HG02798 (cell line): ENCODE measurements around the gene ATP8B1.
"Not testable (repeated sequence)": the region's sequence is repeated elsewhere in the genome, so short reads cannot be mapped to it uniquely, and the experiment has no call there.

Source experiments
- ATAC-seq: cut with Tn5 transposase; IDR thresholded peaks from one replicate; pipeline ENCODE4 v1.9.1; 2021; ENCODE audit warnings: mild to moderate bottlenecking; ENCODE audit not compliant: unreplicated experiment, poor library complexity

ATP8B1 gene

GRCh38 chr18:57683470-57683869, 119.6 kb downstream of the ATP8B1 start:
- no peak for ATAC-seq

- ATAC-seq, result no peak
Observed at GRCh38 chr18:57677262-57678211, 125.6 kb downstream of the ATP8B1 start.

GRCh38 chr18:57674891-57675290, 128.2 kb downstream of the ATP8B1 start:
- no peak for ATAC-seq

- no peak for ATAC-seq
Observed at GRCh38 chr18:57670046-57670445, 133.1 kb downstream of the ATP8B1 start.

- ATAC-seq, result no peak
Observed at GRCh38 chr18:57668021-57668420, 135.1 kb downstream of the ATP8B1 start.

- ATAC-seq, result no peak
Observed at GRCh38 chr18:57666818-57667497, 136.2 kb downstream of the ATP8B1 start.

GRCh38 chr18:57664568-57665165, 138.4 kb downstream of the ATP8B1 start:
- ATAC-seq, result no peak

- no peak for ATAC-seq
Observed at GRCh38 chr18:57660961-57661360, 142.2 kb downstream of the ATP8B1 start.

GRCh38 chr18:57659460-57660102, 143.5 kb downstream of the ATP8B1 start:
- ATAC-seq, result no peak

GRCh38 chr18:57657542-57657941, 145.6 kb downstream of the ATP8B1 start:
- no peak for ATAC-seq

GRCh38 chr18:57655740-57656139, 147.4 kb downstream of the ATP8B1 start:
- no peak for ATAC-seq

GRCh38 chr18:57651914-57652313, 151.2 kb downstream of the ATP8B1 start:
- no peak for ATAC-seq

- ATAC-seq, result peak; percentile 89
Observed at GRCh38 chr18:57649556-57650500, 153.3 kb downstream of the ATP8B1 start.

- no peak for ATAC-seq
Observed at GRCh38 chr18:57648414-57648813, 154.7 kb downstream of the ATP8B1 start.

- ATAC-seq, result no peak
Observed at GRCh38 chr18:57644540-57644939, 158.6 kb downstream of the ATP8B1 start.

- not testable (repeated sequence) for ATAC-seq
Observed at GRCh38 chr18:57643726-57644125, 159.4 kb downstream of the ATP8B1 start.

GRCh38 chr18:57642462-57642861, 160.7 kb downstream of the ATP8B1 start:
- not testable (repeated sequence) for ATAC-seq

- ATAC-seq, result no peak
Observed at GRCh38 chr18:57640749-57641148, 162.4 kb downstream of the ATP8B1 start.

- ATAC-seq, result no peak
Observed at GRCh38 chr18:57640236-57640635, 162.9 kb downstream of the ATP8B1 start.
